AG04449 (cell line): Measurements from ENCODE around the gene PRKAR2B.

Experiments used
- CTCF ChIA-PET: fragments of 350-600 bp; formaldehyde crosslinking; extraction: SDS; loops from one replicate; lab custom pipeline; 2021; ENCODE audit warnings: antibody characterized with exemption; lab: Yijun Ruan, JAX
- POLR2A ChIA-PET: fragments of 400-600, 350-600 bp; formaldehyde crosslinking; extraction: SDS; loops from one replicate; lab custom pipeline; 2020; ENCODE audit warnings: antibody characterized with exemption, inconsistent platforms; lab: Yijun Ruan, JAX
- DNase-seq: peaks from one replicate; pipeline ENCODE4 v3.0.0-alpha.2; 2010; ENCODE audit warnings: low read depth, low spot score
- H3K4me3 ChIP-seq: 2 replicates; pipeline ENCODE4 v1.5.1; 2011; ENCODE audit warnings: low read depth, mild to moderate bottlenecking, control low read depth, low read length
- CTCF ChIP-seq: IDR thresholded peaks from one replicate; pipeline ENCODE4 v1.5.1; 2011; ENCODE audit warnings: mild to moderate bottlenecking, moderate library complexity, low read length, control low read depth, inconsistent platforms; ENCODE audit not compliant: insufficient read depth; ENCODE audit errors: missing control alignments

Gene PRKAR2B

GRCh38 chr7:107002529-107002998 lies 41.9 kb upstream of the PRKAR2B start:
- ChIA-PET CTCF (no interaction called here), POLR2A (no interaction called here)
- no peak for TF ChIP-seq CTCF
- no peak for DNase-seq
- H3K4me3 ChIP-seq: no peak overlapping the region

GRCh38 chr7:107007007-107007891 lies 37.3 kb upstream of the PRKAR2B start:
- no peak overlapping the region for H3K4me3 ChIP-seq
- DNase-seq: no peak
- ChIA-PET CTCF (no interaction called here), POLR2A (no interaction called here)
- no peak for TF ChIP-seq CTCF

- ChIA-PET POLR2A (no interaction called here), CTCF (no interaction called here)
- H3K4me3 ChIP-seq: no peak overlapping the region
- TF ChIP-seq CTCF: no peak
- no peak for DNase-seq
Observed at GRCh38 chr7:107007892-107008287, 36.6 kb upstream of the PRKAR2B start.

GRCh38 chr7:107009846-107010203 lies 34.7 kb upstream of the PRKAR2B start:
- POLR2A ChIA-PET: no interaction called here
- no peak for DNase-seq
- no peak for TF ChIP-seq CTCF
- H3K4me3 ChIP-seq: no peak overlapping the region
- CTCF ChIA-PET: no interaction called here

- POLR2A ChIA-PET: no interaction called here
- no peak overlapping the region for H3K4me3 ChIP-seq
- CTCF ChIA-PET: no interaction called here
- no peak for TF ChIP-seq CTCF
- DNase-seq: no peak
Observed at GRCh38 chr7:107012691-107013090, 31.8 kb upstream of the PRKAR2B start.

- no peak for DNase-seq
- H3K4me3 ChIP-seq: no peak overlapping the region
- ChIA-PET CTCF (no interaction called here), POLR2A (no interaction called here)
- no peak for TF ChIP-seq CTCF
Observed at GRCh38 chr7:107014387-107015023, 30.0 kb upstream of the PRKAR2B start.
